AG04449 (cell line): ENCODE measurements around the gene B3GNT2.

Source experiments
- CTCF ChIA-PET: fragments of 350-600 bp; formaldehyde crosslinking; extraction: SDS; loops from one replicate; lab custom pipeline; 2021; ENCODE audit warnings: antibody characterized with exemption; lab: Yijun Ruan, JAX
- POLR2A ChIA-PET: fragments of 400-600, 350-600 bp; formaldehyde crosslinking; extraction: SDS; loops from one replicate; lab custom pipeline; 2020; ENCODE audit warnings: antibody characterized with exemption, inconsistent platforms; lab: Yijun Ruan, JAX
- DNase-seq: peaks from one replicate; pipeline ENCODE4 v3.0.0-alpha.2; 2010; ENCODE audit warnings: low read depth, low spot score
- H3K4me3 ChIP-seq: 2 replicates; pipeline ENCODE4 v1.5.1; 2011; ENCODE audit warnings: low read depth, mild to moderate bottlenecking, control low read depth, low read length
- TF ChIP-seq, protein P1 (sequence below): IDR thresholded peaks from one replicate; pipeline ENCODE4 v1.5.1; 2011; ENCODE audit warnings: mild to moderate bottlenecking, moderate library complexity, low read length, control low read depth, inconsistent platforms; ENCODE audit not compliant: insufficient read depth; ENCODE audit errors: missing control alignments

The B3GNT2 gene

DNA sequence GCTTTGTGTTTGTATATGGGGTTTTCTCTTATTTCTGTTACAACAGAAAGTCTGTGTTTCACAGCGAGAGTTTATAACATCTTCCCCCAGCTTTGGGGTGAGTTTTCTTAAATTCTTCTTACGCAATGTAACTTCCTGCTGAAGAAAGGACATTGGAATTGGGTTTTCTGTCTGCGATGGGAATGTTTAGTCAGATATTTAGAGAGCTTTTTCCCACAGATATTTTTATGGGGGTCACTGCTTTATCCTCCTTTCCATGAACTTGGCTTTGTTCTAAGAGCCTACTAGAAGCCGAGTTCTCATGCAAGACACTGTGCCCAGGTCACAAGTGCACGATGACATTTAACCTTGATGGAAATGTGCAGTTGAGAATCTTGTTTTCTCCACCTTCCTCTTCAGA is 22.1 kb downstream of the B3GNT2 start:
- CTCF ChIA-PET, result interaction anchor here (1.1 kb wide), 1 partner anchor 21 kb away, joined by 3 read pairs; no protein-coding TSS in a partner anchor
- POLR2A ChIA-PET, result no interaction called here
- TF ChIP-seq, protein P1, sequence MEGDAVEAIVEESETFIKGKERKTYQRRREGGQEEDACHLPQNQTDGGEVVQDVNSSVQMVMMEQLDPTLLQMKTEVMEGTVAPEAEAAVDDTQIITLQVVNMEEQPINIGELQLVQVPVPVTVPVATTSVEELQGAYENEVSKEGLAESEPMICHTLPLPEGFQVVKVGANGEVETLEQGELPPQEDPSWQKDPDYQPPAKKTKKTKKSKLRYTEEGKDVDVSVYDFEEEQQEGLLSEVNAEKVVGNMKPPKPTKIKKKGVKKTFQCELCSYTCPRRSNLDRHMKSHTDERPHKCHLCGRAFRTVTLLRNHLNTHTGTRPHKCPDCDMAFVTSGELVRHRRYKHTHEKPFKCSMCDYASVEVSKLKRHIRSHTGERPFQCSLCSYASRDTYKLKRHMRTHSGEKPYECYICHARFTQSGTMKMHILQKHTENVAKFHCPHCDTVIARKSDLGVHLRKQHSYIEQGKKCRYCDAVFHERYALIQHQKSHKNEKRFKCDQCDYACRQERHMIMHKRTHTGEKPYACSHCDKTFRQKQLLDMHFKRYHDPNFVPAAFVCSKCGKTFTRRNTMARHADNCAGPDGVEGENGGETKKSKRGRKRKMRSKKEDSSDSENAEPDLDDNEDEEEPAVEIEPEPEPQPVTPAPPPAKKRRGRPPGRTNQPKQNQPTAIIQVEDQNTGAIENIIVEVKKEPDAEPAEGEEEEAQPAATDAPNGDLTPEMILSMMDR, result no peak
- DNase-seq, result peak; percentile 50
- no peak overlapping the region for H3K4me3 ChIP-seq

DNA sequence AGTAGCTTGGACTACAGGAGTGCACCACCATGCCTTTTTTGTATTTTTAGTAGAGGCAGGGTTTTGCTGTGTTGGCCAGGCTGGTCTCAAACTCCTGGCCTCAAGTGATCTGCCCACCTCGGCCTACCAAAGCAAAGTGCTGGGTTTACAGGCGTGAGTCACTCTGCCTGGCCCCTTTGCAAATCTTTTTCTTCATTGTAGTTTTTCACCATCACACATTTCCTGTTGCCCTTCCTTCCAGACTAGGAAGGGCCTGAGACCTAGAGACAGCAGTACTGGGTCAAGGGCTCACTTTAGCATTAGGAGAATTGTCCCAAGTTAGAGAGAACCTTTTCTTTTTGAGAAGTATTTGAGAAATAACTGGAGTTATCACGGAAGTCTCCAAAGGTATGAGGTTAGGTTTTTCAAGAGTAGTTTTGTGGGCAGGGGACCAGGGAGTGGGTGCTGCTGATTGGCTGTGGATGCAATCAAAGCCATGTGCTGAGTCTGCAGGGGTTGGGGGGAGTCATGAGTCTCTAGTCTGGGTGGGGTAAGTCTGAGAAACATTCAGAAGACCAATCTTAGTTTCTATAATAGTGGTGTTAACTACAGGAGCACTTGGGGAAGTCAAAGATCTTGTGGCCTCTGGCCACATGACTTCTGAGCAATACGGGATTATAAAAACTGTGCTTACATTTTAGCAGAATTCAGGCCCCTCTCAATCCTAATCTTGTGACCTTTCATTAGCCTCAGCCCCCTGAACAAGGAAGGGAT is 23.7 kb downstream of the B3GNT2 start:
- no peak overlapping the region for H3K4me3 ChIP-seq
- ChIA-PET POLR2A (no interaction called here), CTCF (no interaction called here)
- DNase-seq, result no peak
- TF ChIP-seq, protein P1, result no peak

DNA sequence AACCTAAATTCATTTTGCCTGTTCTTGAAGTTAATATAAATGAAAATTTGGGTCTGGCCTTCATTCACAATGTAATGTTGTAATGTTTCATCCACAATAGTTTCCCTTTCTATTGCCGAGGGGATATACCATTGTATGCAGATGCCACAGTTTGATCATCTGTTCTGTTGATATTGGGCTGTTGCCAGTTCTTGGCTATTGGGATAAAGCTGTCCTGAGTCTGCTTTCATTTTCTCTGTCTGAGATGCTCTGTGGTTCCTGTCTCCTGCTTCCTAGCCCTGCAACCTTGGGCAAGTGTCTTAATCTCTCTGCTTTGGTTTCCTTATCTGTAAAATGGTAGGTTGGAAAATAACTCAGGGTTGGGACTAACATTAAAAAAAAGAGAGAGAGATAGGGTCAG is 25.2 kb downstream of the B3GNT2 start:
- DNase-seq, result no peak
- POLR2A ChIA-PET, result no interaction called here
- TF ChIP-seq, protein P1, result no peak
- CTCF ChIA-PET, result no interaction called here
- no peak overlapping the region for H3K4me3 ChIP-seq

DNA sequence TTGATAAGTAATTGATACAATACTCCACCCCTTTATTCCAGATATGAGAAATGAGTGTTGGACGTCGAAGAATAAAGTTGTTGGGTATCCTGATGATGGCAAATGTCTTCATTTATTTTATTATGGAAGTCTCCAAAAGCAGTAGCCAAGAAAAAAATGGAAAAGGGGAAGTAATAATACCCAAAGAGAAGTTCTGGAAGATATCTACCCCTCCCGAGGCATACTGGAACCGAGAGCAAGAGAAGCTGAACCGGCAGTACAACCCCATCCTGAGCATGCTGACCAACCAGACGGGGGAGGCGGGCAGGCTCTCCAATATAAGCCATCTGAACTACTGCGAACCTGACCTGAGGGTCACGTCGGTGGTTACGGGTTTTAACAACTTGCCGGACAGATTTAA is 26.3 kb downstream of the B3GNT2 start:
- H3K4me3 ChIP-seq, result no peak overlapping the region
- no peak for DNase-seq
- TF ChIP-seq, protein P1, result no peak
- POLR2A ChIA-PET, result no interaction called here
- CTCF ChIA-PET, result no interaction called here

DNA sequence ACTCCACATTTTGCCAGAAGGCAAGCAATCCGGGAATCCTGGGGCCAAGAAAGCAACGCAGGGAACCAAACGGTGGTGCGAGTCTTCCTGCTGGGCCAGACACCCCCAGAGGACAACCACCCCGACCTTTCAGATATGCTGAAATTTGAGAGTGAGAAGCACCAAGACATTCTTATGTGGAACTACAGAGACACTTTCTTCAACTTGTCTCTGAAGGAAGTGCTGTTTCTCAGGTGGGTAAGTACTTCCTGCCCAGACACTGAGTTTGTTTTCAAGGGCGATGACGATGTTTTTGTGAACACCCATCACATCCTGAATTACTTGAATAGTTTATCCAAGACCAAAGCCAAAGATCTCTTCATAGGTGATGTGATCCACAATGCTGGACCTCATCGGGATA is 26.8 kb downstream of the B3GNT2 start:
- no peak for DNase-seq
- POLR2A ChIA-PET, result no interaction called here
- TF ChIP-seq, protein P1, result no peak
- H3K4me3 ChIP-seq, result no peak overlapping the region
- CTCF ChIA-PET, result no interaction called here

DNA sequence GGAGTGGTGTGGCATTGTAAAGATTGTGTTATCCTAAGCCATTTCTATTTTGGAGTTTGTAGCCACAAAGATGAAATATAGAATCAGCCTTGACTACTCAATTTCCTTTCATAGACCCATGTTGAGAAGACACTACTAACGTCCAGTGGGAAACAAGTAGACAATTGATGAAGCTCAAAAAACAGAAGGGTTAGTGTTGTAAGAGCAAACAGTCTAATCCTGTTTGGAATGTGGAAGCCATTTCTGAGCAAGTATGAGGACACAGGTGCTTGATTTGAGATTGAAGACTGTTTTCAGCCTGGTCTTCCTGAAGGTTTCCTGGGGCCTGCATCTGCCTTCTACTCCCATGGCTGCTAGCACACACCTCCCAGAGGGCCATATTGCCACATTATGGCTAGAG is 29.1 kb downstream of the B3GNT2 start:
- DNase-seq, result no peak
- no peak overlapping the region for H3K4me3 ChIP-seq
- ChIA-PET CTCF (no interaction called here), POLR2A (no interaction called here)
- TF ChIP-seq, protein P1, result no peak
